GM20000 (cell line): ENCODE measurements around the gene HTT.
A peak's percentile ranks its signal among the peaks of the same experiment; 100 is the strongest.

Experiments used
- DNase-seq: peaks from one replicate; pipeline ENCODE4 v3.0.0; 2012; ENCODE audit warnings: low spot score
- CTCF ChIP-seq: IDR thresholded peaks from 2 replicates; pipeline ENCODE4 v1.5.1; 2012; ENCODE audit warnings: mild to moderate bottlenecking, control low read depth; ENCODE audit errors: extremely low read depth, missing control alignments

The HTT gene

GRCh38 chr4:3074078-3074845, at the start of gene HTT, which contains the start of gene HTT-AS:
HTT (plus strand) TSS chr4:3074681; CDS start chr4:3074826, 145 bp downstream.
HTT-AS (minus strand) TSS chr4:3074538.
- peak; percentile 99 for DNase-seq
- TF ChIP-seq CTCF = no peak

DNA sequence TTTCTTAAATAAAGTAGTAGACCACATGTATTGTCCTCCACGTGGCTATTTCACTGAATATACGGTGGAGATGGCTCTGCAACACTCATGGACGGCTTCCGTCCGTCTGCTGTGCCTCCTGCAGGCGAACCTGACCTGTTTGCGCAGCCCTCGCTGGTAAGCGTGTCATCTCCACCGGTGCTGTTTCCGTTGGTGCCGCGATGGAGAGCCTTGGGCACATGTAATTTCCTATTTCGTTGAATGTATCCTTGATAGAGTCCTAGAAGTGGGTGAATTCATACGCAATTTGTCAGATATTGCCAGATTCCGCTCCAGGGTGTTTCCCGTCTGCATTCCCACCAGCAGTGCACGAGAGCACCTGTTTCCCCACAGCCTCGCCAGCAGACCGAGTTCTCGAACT, 48.6 kb upstream of the HTT start:
- no peak for DNase-seq
- no peak for TF ChIP-seq CTCF

GRCh38 chr4:3026540-3026939, 47.9 kb upstream of the HTT start:
- TF ChIP-seq CTCF = no peak
- no peak for DNase-seq

DNA sequence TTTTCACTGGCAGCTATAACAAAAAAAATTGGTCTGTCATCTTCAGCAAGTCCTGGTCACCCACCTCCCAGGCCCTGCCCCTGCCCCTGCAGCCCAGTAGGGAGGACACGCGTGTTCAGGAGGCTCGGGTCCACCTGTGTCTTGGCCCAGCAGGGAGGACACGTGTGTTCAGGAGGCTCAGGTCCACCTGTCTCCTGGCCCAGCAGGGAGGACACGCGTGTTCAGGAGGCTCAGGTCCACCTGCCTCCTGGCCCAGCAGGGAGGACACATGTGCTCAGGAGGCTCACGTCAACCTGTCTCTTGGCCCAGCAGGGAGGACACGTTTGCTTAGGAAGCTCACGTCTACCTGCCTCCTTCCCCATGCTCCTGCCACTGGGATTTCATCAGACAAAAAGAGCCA, 45.0 kb upstream of the HTT start:
- DNase-seq = no peak
- TF ChIP-seq CTCF = no peak

GRCh38 chr4:3030566-3031356, 43.7 kb upstream of the HTT start:
- TF ChIP-seq CTCF = no peak
- DNase-seq = no peak

DNA sequence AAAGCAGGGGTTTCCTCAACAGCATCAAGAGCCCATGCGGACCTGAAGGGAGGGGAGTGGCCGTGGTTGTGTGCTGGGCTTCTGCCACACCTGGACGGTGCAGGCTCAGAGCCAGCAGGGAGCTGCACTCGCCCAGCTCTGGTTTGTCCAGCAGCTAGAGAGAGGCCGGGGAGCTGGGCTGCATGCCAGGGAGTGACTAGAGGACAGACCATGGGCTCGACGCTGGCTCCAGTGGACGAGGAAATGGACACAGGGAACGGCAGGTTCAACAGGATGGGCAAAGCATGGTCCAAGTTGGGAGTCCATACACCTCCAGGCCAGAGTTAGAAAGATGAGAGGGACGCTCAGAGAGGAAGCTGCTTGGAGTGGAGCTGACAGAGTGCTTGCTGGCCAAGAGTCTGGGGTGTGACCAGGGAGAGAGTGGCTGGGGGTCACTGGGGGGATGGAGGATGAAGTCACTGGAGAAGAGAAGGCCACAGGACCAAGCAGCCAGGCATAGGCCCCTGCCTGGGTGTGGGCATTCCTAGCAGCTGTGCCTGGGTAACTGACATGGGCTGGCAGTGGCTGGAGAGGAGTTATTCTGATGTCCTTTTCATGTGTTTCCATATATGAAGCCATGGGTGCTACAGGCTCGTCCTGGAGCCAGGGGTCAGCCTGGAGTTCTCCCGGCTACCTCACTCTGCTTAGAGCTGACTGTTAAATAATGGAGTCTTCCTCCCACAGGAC, 43.0 kb upstream of the HTT start:
- DNase-seq = no peak
- TF ChIP-seq CTCF = no peak

DNA sequence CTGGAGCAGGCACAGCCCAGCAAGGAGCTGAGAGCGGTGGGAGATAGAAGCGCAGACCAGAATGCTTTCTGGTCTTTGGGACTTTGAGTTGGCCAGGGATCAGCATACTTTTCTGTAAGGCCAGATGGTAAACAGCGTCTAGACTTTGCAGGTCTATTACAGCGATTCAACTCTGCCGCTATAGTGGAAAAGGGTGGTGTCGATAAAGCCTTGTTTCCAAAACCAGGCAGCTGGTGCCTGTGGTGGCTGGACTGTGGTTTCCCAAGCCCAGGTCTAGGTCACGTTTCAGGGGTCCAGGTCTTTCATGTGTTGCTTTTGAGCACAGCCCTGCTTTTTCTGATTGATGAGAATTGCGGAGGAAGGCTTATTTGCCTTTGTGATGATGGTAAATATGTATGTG, 40.2 kb upstream of the HTT start:
- TF ChIP-seq CTCF = no peak
- no peak for DNase-seq
